ENCODE measurements around the gene TAF15.

DNA sequence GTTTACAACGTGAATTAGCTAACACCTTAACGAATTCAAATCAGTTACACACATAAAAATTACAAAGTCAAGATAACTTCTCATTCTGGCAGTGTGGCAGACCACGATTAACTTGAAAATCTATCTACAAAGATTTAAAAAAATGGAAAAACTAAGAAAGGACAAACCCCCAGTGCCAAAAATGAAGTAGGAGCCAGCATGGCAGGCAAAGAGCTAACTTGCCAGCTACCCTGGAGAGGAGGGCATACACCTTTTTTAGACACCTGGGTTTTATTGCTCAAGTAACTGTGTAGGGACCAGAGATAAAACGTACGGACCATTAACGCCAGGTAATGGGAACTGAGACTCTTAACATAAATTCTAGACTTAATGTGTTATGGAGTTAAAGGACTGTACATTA lies 2.5 kb downstream of the TAF15 start:
- TF ChIP-seq, protein P1, sequence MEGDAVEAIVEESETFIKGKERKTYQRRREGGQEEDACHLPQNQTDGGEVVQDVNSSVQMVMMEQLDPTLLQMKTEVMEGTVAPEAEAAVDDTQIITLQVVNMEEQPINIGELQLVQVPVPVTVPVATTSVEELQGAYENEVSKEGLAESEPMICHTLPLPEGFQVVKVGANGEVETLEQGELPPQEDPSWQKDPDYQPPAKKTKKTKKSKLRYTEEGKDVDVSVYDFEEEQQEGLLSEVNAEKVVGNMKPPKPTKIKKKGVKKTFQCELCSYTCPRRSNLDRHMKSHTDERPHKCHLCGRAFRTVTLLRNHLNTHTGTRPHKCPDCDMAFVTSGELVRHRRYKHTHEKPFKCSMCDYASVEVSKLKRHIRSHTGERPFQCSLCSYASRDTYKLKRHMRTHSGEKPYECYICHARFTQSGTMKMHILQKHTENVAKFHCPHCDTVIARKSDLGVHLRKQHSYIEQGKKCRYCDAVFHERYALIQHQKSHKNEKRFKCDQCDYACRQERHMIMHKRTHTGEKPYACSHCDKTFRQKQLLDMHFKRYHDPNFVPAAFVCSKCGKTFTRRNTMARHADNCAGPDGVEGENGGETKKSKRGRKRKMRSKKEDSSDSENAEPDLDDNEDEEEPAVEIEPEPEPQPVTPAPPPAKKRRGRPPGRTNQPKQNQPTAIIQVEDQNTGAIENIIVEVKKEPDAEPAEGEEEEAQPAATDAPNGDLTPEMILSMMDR (conservative IDR thresholded peaks at IDR 0.05; ENCODE audit: low read depth, low read length): no peak
- TF ChIP-seq EZH2 (IDR thresholded peaks at IDR 0.05; ENCODE audit: low read length, unreplicated experiment) (no peak), EZH2phosphoT487 (IDR thresholded peaks at IDR 0.05; ENCODE audit: borderline replicate concordance, low read length) (no peak)
